Suppressor macrophage treated with lipopolysaccharide for 4 hours (primary cell): ENCODE measurements around the gene MTF2.

Source experiments
- DNase-seq: peaks from one replicate; pipeline ENCODE4 v3.0.0-alpha.2; 2020

The MTF2 gene

DNA sequence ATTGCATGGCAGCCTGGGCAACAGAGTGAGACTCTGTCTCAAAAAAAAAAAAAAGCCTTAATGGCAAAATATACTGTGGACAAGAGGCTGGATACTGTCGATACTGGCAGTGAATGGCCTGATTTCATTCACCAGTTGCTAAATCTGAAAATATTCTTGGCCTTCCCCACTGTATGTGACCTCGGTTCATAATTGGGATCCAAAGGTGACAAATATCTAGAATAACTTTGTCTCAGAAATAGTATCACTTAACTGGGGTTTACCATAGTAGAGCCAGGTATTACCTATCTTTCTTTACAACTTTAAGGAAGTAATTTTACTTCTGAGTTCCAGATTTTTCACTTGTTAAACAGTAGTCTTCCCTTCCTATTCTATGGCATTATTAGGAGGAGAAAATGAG lies 8.4 kb downstream of the MTF2 start:
- no peak for DNase-seq

DNA sequence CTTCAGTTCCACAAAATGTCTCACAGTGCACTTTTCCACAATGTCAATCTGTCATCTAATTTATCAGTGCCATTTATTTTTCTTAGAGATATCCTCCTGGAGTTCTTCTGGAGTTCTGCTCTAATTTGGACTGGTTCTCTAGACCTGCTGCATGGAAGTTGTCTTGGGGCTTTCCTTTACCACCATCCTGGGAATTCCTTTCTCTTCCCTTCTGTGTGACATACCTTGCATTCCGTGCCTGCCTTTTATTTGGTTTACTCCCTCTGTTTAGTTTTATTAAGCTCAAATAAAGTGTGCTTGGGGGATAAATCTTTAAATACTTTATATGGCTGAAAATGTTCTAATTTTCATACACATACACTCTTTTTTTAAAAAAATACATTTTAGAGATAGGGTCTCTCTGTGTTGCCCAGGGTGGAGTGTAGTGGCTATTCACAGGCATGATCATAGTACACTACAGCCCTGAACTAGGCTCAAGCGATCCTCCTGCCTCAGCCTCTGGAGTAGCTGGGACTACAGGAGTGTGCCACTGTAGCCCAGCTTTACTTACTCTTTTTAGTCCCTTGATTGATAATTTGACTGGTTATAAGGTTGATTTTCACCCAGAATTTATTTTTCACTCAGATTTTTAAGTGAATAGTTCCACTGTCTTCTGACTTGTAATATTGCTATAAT lies 14.4 kb downstream of the MTF2 start:
- DNase-seq, result no peak

DNA sequence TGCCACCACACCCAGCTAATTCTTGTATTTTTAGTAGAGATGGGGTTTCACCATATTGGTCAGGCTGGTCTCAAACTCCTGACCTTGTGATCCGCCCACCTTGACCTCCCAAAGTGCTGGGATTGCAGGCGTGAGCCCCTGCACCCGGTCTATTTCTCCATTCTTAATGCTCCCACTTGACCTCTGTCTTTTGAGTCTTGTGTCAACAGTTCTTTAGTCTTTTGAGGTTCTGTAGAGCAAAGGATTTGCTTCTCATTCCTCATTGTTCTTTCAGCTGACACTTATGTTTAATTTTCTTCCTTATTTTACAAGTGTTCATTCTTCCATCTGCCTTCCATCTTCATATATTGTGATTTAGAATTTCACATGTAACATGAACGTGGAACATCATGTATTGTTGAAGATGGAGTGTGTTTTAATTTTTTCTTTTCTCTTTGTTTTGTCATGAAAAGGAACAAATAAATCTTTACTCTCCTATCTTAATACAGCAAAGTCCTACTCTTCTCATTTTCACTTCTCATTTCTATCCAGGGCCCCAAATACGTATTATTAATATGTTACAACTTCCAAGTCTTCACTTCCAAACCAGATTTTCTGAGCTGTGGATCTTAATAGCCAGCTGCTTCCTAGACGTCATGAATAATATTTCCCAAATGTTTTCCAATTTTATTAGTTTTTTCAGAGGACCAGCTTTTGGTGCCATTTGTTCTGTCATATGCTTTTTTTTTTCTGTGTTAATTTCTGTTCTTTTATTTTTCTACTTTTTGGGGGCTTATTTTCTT lies 16.9 kb downstream of the MTF2 start:
- DNase-seq, result peak; percentile 25

DNA sequence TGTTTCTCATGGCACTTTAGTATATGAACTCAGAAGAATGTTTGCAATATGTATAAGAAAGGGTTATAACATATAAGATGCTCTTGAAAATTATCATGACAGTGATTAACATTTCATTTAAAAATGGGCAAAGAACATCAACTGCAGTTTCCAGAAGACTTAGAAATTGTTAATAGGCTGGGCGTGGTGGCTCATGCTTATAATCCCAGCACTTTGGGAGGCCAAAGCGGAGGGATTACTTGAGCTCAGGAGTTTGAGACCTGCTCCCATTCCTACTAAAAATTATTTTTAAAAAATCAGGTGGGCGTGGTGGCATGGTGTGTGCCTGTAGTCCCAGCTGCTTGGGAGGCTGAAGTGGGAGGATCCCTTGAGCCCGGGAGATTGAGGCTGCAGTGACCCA lies 23.1 kb downstream of the MTF2 start:
- DNase-seq, result no peak

DNA sequence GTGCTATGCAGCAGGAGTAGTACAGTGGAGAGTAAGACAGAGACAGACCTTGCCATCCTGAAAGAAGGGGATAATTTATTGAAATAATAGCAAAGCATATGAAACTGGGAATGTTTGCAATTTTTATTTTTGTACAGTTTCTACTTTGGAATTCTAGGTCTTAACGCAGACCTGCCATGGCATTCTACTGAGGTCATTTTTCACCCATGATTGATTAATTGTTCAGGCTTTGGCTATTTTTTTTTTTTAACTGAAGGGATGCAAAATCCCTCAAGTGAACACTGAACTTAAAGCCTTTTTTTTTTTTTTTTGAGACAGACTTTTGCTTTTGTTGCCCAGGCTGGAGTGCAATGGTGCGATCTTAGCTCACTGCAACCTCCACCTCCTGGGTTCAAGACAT lies 27.1 kb downstream of the MTF2 start:
- DNase-seq, result no peak

DNA sequence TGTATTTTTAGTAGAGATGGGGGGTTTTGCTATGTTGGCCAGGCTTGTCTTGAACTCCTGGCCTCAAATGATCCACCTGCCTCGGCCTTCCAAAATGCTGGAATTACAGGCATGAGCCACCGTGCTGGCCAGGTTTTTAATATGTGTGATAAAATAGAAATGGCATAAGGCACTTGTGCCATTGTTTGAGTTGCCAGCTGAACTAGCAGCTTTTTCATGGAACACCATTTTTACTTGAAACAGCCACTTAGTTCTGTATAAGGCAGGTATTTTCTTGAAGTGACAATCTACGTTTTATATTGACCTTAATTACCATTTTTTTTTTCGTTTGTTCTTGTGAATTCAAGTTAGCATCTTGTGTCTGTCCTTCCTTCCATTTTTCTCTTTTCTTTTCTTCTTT lies 28.3 kb downstream of the MTF2 start:
- no peak for DNase-seq

DNA sequence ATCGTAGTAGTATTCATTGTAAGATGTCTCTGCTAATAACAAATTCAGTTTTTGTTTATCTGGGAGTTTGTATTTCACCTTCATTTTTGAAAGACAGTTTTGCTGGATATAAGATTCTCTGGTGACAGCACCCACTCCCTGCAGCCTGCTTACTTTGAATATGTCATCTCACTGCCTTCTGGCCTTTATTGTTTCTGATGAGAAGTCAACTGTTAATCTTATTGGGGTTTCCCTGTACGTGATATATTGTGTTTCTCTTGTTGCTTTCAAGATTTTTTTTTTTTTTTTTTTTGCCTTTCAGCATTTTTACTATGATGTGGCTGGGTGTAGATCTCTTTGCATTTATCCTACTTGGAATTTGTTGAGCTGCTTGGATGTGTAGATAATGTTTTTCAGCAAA lies 29.3 kb downstream of the MTF2 start:
- DNase-seq, result no peak

DNA sequence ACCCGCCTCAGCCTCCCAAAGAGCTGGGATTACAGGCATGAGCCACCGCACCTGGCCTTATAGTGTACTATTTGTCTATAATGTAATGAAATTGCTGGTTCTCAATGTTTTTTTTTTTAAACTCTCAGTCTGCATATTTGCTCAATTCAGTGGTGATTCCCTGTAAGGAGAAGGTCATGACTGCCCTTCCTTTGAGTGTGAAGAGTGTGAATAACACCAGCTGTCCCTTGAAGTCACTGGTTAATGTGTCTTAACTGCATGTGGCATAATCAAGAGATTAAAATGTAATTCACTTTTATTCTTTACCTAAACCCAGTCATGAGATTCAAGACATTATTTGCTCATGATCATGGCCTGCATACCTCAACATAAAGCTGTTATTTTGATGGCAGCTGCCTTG lies 30.5 kb downstream of the MTF2 start:
- no peak for DNase-seq

DNA sequence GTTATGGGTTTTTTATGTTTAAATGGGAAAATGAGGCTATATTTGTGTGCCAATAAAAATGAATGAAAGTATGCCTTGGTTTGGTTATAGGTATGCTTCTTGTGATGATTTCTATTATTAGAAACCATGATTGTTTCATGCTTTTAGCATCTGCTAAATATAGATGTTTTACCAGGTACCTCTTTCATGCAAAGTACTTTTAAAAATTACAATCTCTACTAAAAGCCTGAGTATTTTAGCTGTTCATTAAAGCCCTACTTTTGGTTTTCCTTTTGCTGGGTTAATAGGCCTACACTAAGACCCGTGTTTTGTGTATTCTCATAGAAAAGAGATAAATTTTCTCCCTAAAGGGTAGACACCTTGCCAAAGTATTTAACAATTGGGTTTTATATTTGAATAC lies 32.0 kb downstream of the MTF2 start:
- DNase-seq, result peak; percentile 12

DNA sequence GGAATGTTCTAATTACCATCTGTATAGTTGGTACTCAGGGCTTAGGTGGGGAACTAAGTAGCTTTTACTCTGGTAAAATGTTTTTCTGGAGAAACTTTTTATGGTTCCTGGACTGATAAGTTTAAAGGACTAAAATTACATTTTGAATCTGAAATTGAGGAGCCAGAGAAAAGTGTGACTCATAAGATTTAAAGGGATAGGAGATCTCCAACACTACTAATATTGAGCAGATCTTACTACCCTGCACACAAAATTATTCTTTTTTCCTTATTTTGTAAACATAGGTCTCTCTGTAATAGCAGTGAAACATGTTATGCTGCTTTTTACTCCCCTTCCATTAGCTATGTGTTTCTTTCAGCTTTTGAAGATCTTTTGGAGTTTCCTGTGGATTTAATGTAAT lies 32.5 kb downstream of the MTF2 start:
- peak; percentile 7 for DNase-seq

DNA sequence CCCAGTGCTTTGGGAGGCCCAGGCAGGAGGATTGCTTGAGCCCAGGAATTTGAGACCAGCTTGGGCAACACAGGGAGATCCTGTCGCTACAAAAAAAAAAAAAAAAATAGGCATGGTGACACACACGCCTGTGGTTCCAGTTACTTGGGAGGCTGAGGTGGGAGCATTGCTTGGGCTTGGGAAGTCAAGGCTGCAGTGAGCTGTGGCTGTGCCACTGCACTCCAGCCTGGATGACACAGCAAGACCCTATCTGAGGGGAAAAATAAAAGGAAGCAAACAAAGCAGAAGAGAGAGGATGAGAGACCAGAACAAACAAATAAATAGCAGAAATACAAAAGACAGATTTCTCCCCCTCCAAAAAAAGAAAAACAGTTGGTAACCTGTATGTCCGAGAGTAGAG lies 34.0 kb downstream of the MTF2 start:
- DNase-seq, result no peak

DNA sequence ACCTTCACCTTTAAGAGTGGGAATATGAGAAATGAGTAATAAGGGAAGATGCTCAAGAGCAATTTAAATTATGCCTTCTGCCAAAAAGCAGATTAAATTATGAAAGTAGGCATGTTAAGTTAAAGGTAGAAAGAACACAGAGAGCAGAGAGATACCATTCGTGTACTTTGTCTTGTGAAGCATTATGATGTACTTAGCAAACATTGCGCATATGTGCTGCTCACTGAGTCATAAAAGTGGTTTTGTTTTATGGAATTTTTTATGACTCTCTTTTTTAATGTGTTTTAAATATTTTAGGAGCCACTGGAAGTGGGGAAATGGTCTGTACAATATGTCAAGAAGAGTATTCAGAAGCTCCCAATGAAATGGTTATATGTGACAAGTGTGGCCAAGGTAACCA lies 35.3 kb downstream of the MTF2 start:
- DNase-seq, result no peak

DNA sequence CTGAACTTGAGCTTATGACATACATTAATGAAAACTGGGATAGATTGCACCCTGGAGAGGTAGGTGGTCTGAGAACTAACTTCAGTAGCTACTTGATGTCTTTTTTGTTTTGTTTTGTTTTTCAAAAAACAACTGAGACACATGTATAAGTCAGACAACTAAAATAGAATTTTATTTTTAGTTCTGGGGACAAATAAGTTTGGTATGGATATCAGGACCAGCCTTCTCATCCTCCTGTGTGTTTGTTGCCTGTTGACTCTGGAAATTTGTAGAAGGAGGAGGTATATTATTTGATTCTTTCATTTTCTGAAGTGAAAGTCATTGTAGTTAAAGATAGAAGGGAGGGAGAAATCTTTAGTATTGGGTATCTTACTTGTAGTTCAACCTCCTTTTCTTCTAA lies 41.5 kb downstream of the MTF2 start:
- no peak for DNase-seq

DNA sequence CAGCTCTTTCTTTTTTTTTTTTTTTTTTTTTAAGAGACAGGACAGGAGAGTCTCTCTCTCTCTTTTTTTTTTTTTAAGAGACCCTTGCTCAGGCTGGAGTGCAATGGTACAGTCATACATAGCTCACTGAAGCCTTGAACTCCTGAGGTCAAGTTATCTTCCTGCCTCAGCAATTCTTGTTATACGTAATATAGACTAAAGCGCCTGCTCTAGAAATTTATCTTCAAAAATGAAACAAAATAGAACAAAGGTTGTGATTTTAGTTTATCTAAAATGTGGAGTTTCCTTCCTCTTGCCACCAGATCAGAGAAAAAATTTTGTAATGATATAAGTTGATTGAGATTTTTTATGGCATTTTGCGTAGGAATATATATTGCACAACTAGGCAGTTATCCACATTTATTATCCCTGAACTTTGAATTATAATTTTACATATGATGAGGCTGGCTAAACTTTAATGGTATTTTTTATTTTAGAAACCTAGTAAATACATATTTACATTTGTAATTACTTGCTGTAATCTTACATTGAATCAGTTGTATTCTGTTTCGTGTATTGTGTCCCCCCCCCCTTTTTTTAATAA lies 44.2 kb downstream of the MTF2 start:
- DNase-seq, result no peak

DNA sequence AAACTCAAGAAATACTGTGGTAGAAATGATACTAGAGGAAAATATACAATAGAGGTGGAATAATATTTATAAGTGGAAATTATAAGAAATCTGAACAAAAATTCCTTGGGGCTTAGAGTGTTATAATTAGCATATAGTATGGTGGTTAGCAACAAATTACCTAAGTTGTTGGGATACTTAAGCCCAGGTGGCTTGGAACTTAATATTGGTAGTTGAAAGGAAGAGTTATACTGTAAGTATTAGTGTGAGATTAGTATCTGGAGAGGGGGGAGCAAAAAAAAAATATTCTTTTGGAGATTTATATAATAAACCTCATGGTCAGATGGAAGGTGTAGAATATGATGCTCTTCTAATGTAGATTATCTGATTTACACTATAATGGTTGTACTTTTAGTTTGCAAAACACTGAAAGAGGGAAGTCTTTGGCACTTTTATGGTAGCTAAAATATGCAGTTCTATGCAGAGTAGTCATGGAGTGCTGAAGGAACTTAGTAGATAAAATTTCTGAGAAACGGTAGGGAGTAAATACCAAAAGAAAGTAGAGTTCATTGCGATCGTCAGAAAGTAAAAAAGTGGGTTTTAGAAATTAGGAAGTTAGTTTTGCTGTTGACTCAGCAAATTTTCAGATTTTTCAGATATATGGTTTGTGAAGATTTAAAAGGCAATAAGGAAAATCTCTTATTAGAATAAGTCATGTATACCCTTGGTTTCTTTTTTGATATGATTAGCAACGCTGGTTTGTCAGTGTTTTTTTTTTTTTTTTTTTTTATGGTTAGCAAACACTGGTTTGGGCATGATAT lies 45.7 kb downstream of the MTF2 start:
- DNase-seq, result no peak

DNA sequence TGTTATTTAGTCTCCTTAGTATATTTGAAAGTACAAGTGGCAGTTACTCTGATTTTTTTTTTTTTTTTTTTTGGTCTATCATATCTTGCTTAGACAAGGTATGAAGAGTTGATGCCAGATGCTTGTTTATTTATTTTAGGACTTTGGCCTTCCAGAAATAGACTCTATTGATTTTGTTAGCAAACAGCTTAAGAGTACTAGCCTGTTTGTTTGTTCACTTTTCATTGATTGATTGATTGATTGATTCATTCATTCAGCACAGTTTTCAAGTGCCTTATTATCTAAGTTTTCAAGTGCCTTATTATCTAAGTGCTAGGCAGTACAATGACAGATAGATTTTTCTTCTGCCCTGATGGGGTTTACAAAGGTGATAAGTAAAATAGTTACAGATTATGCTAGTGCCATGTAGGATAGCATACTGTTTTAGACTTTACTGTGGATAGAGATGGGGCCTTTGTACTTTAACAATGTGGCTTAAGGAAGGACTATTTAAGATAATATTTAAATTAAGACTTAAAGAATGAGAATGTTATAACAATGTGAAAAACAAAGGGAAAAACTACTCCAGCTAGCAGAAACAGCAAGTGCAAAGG lies 50.5 kb downstream of the MTF2 start:
- no peak for DNase-seq

DNA sequence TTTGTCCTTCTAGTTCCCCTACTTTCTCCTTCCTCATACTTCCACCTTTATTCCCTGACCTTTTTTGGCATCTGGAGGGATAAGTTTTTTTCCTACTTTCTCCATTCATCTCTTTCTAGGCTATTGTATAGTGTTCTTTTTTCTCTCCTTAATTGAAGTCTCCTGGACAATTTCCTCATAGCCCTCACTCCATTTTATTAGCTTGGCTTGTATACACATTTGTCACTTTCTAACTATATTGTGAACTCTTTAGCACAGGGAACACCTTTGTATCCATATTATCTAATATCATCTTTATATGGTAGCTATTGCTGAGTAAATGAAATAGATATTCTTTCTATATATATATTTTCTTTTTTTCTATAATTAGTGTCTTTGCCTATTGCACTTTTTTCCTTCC lies 53.6 kb downstream of the MTF2 start:
- DNase-seq, result no peak

DNA sequence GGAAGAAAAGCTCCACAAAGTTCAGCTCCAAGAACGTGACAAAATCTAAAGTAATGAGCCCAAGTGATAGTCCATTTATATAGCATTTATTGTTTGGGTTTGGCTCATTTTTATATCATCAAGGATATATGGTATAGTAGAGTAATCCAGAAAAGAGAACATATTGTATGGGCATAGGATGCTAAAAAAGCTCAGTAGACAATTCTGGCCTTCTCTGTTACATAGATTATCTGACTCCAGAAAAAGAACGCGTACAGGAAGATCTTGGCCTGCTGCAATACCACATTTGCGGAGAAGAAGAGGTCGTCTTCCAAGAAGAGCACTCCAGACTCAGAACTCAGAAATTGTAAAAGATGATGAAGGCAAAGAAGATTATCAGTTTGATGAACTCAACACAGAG lies 57.4 kb downstream of the MTF2 start:
- no peak for DNase-seq

DNA sequence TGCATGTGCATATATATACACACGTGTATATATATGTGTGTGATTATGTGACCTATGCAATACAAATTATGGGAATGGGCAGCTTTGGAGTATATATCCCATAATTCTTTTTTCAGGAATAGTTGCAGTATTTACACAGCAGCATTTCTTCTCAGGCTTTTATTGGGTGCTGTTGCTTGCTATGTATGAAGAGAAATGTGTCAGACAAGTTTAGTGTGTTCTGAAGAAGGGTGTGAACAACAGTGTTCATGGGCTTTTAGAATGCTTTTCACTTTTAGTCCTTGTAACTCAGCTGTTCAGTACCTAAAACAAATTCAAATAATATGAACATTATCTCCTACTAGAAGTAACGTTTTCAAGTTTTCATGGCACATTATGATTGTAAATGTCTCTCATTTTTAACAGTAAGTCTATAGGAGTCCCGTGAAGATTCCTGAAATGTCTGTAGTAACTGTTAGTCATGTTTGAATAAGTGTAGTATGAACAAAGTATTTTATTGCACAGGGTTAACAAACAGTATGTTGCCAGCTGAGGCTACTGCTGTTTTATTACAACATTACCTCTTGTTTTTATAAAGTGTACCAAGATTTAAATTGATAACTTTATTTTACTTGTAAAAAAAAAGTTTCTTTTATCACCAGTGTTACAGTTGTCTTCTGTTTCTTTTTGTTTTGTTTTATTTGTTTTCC lies 58.7 kb downstream of the MTF2 start:
- no peak for DNase-seq

DNA sequence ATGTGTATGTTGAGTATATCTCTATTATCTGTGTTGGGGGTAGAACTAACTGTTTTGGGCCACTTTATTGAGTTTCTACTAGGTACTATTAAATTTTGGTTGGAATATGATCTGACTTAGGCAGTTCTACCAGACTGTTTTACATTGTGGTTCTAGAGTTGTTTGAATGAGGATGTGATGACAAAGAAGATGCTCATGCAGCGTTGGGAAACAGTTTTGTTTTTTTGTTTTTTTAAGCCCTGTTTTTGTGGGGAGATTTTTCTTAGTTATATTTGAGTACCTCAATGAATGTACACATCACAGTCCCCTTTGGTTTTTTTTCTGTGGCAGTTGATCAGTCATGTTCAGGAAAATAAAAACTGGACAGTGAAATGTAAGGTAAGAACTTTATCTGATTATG lies 61.0 kb downstream of the MTF2 start:
- no peak for DNase-seq

DNA sequence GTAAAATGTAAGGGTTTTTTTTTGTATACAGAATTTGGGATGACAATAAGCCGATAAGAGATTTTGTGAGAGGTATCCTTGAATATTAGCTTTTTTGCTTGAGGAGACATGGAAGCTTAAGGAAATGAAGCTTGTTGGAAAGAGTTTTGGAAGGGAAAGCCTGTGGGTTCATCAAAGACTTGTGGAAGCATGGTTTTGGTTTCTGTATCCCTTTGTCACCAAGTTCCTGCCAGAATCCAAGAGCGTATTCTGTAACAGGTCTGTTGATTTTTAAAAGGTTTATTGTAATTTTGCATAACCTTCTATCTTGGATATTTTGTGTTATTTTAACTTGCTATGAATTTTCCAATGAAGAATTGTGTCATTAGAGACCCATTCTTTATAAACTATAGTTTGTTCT lies 63.1 kb downstream of the MTF2 start:
- DNase-seq, result no peak

DNA sequence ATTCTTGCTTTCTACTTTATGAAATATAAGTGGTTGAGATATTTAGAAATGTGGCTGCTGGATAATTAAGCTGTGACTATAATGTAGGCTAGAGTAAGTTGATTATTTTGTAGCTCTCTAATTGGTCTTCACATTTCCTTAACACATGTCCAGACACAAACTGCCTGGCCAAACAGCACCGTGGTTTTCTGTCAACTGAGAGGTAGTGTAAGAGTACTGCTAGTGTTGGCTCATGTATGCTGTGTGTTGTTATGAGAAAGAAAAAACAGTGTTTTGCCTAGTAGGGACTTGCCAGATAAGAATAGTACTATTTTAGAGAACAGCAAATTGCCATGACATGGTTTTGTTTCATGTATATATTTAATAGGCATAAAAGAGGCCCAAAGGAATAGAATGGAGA lies 64.1 kb downstream of the MTF2 start:
- no peak for DNase-seq

DNA sequence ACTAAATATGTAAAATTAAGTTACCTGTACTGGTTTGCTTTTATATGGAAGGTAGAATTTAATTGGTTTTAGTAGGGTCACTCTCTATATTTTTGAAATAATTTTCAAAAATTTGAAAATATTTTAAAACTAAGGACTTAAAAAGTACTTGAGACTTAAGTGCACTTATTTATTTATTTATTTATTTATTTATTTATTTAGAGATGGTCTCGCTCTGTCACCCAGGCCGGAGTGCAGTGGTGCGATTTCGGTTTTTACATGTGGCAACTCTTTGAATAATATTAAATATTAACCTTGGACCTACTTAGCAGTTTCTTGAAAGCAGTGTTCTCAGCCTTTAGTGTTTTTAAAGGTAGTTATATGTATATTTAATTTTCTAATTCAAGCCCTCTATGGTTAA lies 64.7 kb downstream of the MTF2 start:
- DNase-seq, result no peak
